Measurements from ENCODE around the gene PIP4K2A. TPM values are rescaled to one million over a fixed set of nuclear protein-coding genes. Genes with fewer than 3 reads are reported as not detected.
"Not testable (repeated sequence)": the region's sequence is repeated elsewhere in the genome, so short reads cannot be mapped to it uniquely, and the experiment has no call there.

The PIP4K2A gene
- total and polyA plus RNA-seq, 2 experiments from 2014 or later, result 16.5 to 31.1 TPM

- Histone ChIP-seq H3K27ac (no peak overlapping the region), H3K27me3 (no peaks in the 10 kb centered on the region), H3K79me2 (no peaks in the 10 kb centered on the region), H3K4me3 (no peak overlapping the region), H3K36me3 (replicated peaks; ENCODE audit: insufficient read depth, low read depth) (no peaks in the 10 kb centered on the region), H3K9me3 (ENCODE audit: low read depth) (no peaks in the 10 kb centered on the region), H3K9me2 (replicated peaks; ENCODE audit: insufficient read depth) (no peaks in the 10 kb centered on the region), H2AFZ (no peak overlapping the region), H3K4me1 (ENCODE audit: insufficient read depth) (no peaks in the 10 kb centered on the region), H3K4me2 (no peak overlapping the region), H4K20me1 (ENCODE audit: insufficient read depth, poor library complexity, severe bottlenecking) (no peaks in the 10 kb centered on the region)
- no peak for DNase-seq (ENCODE audit: low spot score)
- 94% methylated on average over 3 of the region's 3 CpGs for WGBS (ENCODE audit: low lambda C conversion rate, missing lambda C conversion rate)
- no peak for TF ChIP-seq EZH2 (IDR thresholded peaks at IDR 0.05; ENCODE audit: borderline replicate concordance)
- TF ChIP-seq EZH2phosphoT487 (IDR thresholded peaks at IDR 0.05; ENCODE audit: low read depth, severe bottlenecking, unreplicated experiment), result no peak
- no peak for TF ChIP-seq CTCF (IDR thresholded peaks at IDR 0.05; ENCODE audit: poor library complexity)
Observed at GRCh38 chr10:22719406-22720042, 5.1 kb upstream of the PIP4K2A start.

DNA sequence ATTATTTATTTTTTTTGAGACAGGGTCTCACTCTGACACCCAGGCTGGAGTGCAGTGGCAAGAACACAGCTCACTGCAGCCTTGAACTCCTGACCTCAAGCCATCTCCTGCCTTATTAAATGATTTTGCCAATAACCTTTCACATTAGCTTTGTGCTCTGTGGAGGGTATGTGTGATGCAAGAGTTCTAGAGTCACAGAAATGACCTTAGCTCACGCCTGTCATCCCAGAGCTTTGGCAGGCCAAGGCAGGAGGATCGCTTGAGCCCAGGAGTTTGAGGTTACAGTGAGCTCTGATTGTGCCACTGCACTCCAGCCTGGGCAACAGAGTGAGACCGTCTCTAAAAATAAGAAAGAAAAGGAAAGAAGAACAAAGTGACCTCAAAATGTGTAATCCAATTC, 4.3 kb upstream of the PIP4K2A start:
- H3K9me3 ChIP-seq (ENCODE audit: low read depth); H3K79me2 ChIP-seq; H3K27ac ChIP-seq; H2AFZ ChIP-seq; H4K20me1 ChIP-seq (ENCODE audit: insufficient read depth, poor library complexity, severe bottlenecking); H3K4me2 ChIP-seq; H3K4me1 ChIP-seq (ENCODE audit: insufficient read depth); DNase-seq (ENCODE audit: low spot score); H3K4me3 ChIP-seq; H3K27me3 ChIP-seq; H3K9me2 ChIP-seq (replicated peaks; ENCODE audit: insufficient read depth); H3K36me3 ChIP-seq (replicated peaks; ENCODE audit: insufficient read depth, low read depth): not testable (repeated sequence)
- WGBS (ENCODE audit: low lambda C conversion rate, missing lambda C conversion rate), result 82% methylated on average over 3 of the region's 3 CpGs

DNA sequence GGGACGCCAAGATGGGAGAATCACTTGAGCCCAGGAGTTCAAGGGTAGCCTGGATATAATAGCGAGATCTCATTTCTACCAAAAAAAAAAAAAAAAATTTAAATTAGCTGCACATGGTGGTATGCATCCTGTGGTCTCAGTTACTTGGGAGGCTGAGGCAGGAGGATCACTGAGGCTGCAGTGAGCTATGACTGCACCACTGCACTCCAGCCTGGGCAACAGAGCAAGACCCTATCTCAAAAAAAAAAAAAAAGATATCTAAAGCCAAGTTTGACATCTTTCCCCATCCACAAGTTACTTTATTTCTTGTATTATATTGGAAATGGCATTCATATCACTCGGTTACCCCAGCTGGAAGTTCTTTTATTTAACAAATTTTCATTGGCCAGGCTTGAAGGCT, 3.4 kb upstream of the PIP4K2A start:
- H3K4me1 ChIP-seq (ENCODE audit: insufficient read depth), result no peaks in the 10 kb centered on the region
- H3K27ac ChIP-seq, result no peak overlapping the region
- H3K4me3 ChIP-seq, result no peak overlapping the region
- no peaks in the 10 kb centered on the region for H3K36me3 ChIP-seq (replicated peaks; ENCODE audit: insufficient read depth, low read depth)
- H3K79me2 ChIP-seq, result peaks cover 10% of the 10 kb centered on the region
- WGBS (ENCODE audit: low lambda C conversion rate, missing lambda C conversion rate), result 87% methylated on average over 3 of the region's 3 CpGs
- H4K20me1 ChIP-seq (ENCODE audit: insufficient read depth, poor library complexity, severe bottlenecking), result no peaks in the 10 kb centered on the region
- TF ChIP-seq EZH2phosphoT487 (IDR thresholded peaks at IDR 0.05; ENCODE audit: low read depth, severe bottlenecking, unreplicated experiment), result no peak
- no peak overlapping the region for H2AFZ ChIP-seq
- no peaks in the 10 kb centered on the region for H3K9me2 ChIP-seq (replicated peaks; ENCODE audit: insufficient read depth)
- no peaks in the 10 kb centered on the region for H3K27me3 ChIP-seq
- H3K4me2 ChIP-seq, result no peak overlapping the region
- DNase-seq (ENCODE audit: low spot score), result no peak
- no peaks in the 10 kb centered on the region for H3K9me3 ChIP-seq (ENCODE audit: low read depth)

DNA sequence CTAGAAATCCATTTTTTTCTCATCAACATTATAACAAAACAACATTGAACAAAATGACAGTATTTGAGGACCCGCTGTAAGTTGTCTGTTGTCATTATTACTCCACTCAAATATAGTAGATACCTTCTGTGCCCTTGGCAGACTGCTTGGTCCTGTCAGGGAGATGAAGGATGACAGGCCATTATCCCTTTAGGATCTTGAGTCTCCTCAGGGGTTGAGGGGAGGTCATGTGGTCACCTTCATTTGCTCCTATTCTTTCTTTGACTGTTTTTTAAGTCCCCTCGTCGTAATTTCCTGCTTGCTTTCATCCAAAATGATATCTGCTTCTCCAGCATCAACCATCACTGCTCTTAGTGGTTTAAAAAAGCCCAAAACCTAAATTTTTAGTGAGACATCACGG, 2.6 kb upstream of the PIP4K2A start:
- Histone ChIP-seq H3K4me3 (no peak overlapping the region), H3K36me3 (replicated peaks; ENCODE audit: insufficient read depth, low read depth) (no peaks in the 10 kb centered on the region), H3K27ac (no peak overlapping the region), H3K9me3 (ENCODE audit: low read depth) (no peaks in the 10 kb centered on the region), H3K4me1 (ENCODE audit: insufficient read depth) (no peaks in the 10 kb centered on the region), H3K4me2 (no peak overlapping the region), H4K20me1 (ENCODE audit: insufficient read depth, poor library complexity, severe bottlenecking) (no peaks in the 10 kb centered on the region), H3K79me2 (peaks cover 13% of the 10 kb centered on the region), H2AFZ (no peak overlapping the region), H3K9me2 (replicated peaks; ENCODE audit: insufficient read depth) (no peaks in the 10 kb centered on the region), H3K27me3 (no peaks in the 10 kb centered on the region)
- DNase-seq (ENCODE audit: low spot score), result no peak
- TF ChIP-seq EZH2phosphoT487 (IDR thresholded peaks at IDR 0.05; ENCODE audit: low read depth, severe bottlenecking, unreplicated experiment), result no peak
- TF ChIP-seq EZH2 (IDR thresholded peaks at IDR 0.05; ENCODE audit: borderline replicate concordance), result no peak
- no peak for TF ChIP-seq CTCF (IDR thresholded peaks at IDR 0.05; ENCODE audit: poor library complexity)
- 88% methylated on average over 4 of the region's 4 CpGs for WGBS (ENCODE audit: low lambda C conversion rate, missing lambda C conversion rate)
